Epidermal melanocyte (primary cell): ENCODE data around the gene SPPL3.
"Not testable (repeated sequence)": the region's sequence is repeated elsewhere in the genome, so short reads cannot be mapped to it uniquely, and the experiment has no call there.

Experiments
- DNase-seq: peaks from one replicate; pipeline ENCODE4 v3.0.0; 2011; ENCODE audit warnings: low spot score; ENCODE audit not compliant: insufficient read length

Gene SPPL3

DNA sequence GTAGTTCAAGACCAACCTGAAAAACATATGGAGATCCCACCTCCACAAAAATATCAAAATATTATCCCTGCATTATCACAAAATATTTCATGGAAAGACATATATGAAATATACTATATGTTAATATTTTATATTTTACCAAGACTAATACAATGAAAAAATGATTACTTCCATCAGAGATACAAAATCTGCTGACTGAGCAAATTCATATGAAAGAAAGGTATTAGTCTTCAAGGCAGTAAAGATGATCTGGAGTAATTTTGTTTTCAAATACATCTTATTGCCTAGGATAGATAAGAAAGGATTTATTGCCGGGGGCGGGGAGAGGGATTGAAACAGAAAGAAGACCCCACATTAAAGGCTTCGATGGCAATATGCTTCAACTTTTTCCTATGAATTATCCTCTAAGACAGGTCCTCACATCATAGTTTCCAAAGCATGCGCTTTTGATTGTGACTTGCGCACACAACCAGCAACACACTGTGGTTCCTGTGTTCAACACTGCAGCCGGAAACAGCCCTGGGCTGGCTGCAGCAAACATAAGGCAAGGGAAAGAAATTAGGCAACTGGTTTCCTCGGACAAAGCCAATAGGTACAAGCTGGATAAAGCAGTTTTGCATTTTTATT lies 83.2 kb downstream of the SPPL3 start:
- no peak for DNase-seq

- DNase-seq = peak; percentile 83
Observed at GRCh38 chr12:120818416-120818815, 85.7 kb downstream of the SPPL3 start.

- DNase-seq = no peak
Observed at GRCh38 chr12:120817559-120818330, 86.4 kb downstream of the SPPL3 start.

DNA sequence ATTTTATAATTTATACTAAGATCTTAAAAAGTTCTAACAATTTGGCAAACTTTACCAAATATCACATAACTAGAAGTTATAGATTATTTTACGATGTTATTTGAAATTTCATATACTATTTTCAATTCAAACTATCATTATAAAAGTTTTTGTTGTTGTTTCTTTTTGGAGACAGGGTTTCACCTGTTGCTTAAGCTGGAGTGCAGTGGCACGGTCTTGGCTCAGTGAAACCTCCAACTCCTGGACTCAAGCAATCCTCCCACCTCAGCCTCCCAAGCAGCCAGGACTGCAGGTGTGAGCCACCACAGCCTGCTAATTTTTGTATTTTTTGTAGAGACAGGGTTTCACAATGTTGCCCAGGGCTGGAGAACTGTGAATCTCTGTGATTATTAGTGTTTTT lies 87.8 kb downstream of the SPPL3 start:
- DNase-seq = no peak

- no peak for DNase-seq
Observed at GRCh38 chr12:120814903-120815429, 89.2 kb downstream of the SPPL3 start.

GRCh38 chr12:120814203-120814902 lies 89.8 kb downstream of the SPPL3 start:
- no peak for DNase-seq

DNA sequence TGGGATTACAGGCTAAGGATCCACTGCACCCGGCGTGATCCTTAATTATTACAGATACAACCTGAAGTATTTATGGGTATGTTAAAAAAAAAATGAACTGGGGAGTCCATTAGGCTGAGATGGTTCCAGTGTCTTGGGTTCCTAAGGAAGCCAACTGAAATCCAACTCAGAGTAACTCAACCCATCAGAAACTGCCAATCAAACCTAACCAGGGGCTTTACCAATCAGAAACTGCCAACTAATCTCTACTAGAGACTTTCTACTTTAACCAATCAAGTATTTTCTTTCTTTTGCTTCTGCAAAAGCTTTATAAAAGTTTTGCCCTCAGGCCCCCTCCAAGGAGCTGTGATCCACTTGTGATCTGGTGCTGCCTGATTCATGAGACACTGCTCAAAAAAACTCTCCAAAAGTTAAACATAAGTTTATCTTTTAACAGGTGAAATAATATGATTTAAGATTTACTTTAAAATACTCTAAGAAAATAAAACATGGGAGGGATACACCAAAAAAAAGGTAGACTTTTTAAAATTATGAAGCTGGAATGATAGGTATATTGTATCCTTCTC lies 90.5 kb downstream of the SPPL3 start:
- no peak for DNase-seq

GRCh38 chr12:120810021-120810420 lies 94.1 kb downstream of the SPPL3 start:
- no peak for DNase-seq

DNA sequence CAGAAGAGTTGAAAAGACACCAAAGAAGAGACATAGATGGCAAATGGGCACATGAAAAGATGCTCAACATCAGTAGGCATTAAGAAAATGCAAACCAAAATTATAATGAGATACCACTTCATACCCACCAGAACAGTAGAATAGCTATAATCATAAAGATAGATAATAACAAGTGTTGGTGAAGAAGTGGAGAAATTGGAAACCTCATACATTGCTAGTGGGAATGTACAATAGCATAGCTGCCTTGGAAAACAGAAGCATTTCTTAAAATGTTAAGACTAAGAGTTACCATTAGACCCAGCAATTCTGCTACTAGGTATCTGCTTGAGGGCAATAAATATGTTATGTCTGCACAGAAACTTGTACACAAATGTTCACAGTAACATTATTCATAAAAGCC lies 99.7 kb downstream of the SPPL3 start:
- DNase-seq = no peak

DNA sequence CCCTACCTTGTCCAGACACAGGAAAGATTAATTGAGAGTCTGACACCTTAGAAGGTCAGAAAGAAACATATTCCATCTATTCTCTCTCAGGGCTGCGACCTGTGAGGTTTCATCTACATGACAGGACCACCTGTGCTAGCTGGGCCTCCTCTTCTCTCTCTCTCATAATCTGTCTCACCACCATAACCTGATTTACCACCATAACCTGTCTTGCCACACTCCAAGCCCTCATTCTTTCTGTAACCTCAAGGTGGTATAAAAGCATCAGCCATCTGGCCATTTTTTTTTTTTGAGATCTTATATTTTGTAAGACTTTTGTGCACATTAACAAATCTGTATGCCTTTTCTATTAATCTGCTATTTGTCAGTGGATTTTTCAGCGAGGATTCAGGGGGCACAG lies 103.0 kb downstream of the SPPL3 start:
- DNase-seq = no peak

DNA sequence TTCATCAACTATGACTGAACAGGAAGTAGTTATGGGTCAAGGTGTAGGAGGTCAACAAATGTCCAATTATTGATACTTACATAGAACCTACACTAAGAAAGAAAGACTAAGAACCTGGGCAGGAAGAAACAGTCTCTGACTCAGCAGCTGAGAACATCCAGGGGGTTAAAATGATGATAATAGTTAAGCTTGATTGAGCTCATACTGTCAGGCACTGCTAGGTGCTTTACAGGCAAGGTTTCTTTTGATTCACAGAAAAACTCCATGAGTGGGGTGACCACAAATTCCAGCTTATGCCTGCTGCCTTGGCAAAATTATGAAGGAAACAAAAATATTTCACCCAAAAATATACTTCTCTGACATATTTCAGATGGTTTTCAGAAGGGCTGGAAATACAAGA lies 103.5 kb downstream of the SPPL3 start:
- DNase-seq = no peak

- no peak for DNase-seq
Observed at GRCh38 chr12:120799243-120800045, 104.7 kb downstream of the SPPL3 start.

DNA sequence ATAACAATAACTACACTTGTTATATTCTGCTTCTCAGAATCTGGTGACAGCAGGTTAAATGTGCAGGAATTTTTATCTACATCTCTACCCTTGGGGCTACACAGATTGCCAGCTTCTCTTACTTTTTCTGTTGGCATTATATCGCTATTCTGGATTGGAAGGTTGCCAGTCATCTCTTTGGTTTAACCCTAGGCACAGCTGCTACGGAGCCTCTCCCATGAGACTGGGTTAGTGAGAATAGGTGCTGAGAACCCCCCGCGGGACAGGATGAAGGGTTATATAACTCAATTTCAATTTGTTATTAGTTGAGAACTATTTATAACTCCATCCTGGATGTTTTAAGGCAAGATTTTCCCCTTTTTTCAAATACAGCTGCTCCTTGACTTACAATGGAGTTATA lies 105.5 kb downstream of the SPPL3 start:
- DNase-seq = no peak

GRCh38 chr12:120797677-120798642 lies 106.2 kb downstream of the SPPL3 start:
- no peak for DNase-seq

DNA sequence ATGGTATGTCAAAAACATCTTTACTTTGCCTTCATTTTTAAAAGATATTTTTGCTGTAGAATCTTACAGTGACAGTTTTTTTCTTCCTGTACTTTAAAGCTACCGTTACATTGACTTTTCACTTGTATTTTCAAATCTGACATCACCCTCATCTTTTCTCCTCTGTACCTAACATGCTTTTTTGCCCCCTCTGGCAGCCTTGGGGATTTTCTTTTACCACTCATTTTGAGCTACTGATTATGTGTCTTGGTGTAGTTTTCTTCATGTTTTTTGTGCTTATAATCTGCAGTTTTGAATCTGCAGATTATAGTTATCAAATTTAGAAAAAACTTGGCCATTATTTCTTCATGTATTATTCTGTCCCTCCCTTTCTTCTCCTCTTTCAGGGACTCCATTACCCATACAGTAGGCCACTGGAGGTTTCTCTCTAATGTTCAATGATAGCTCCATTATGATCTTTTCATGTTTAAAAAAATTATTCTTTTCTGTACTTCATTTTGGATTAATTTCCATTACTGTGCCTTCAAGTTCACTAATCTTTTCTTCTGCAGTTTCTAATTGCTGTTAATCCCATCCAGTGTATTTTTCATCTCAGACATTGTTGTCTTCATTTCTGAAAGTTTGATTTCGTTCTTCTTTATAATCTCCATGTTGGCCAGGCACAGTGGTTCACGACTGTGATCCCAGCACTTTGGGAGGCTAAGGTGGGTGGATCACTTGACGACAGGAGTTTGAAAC lies 108.5 kb downstream of the SPPL3 start:
- no peak for DNase-seq

- DNase-seq = no peak
Observed at GRCh38 chr12:120793357-120793756, 110.8 kb downstream of the SPPL3 start.

DNA sequence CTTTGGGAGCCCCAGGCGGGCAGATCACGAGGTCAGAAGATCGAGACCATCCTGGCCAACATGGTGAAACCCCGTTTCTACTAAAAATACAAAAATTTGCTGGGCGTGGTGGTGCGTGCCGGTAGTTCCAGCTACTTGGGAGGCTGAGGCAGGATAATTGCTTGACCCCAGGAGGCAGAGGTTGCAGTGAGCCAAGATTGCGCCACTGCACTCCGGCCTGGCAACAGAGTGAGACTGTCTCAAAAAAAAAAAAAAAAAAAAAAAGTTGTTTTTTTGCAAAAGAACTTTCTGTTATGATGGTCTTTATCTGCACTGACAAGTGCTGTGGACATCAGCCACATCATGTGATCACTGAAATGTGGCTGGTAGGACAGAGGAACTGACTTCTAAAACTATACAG lies 111.7 kb downstream of the SPPL3 start:
- not testable (repeated sequence) for DNase-seq

DNA sequence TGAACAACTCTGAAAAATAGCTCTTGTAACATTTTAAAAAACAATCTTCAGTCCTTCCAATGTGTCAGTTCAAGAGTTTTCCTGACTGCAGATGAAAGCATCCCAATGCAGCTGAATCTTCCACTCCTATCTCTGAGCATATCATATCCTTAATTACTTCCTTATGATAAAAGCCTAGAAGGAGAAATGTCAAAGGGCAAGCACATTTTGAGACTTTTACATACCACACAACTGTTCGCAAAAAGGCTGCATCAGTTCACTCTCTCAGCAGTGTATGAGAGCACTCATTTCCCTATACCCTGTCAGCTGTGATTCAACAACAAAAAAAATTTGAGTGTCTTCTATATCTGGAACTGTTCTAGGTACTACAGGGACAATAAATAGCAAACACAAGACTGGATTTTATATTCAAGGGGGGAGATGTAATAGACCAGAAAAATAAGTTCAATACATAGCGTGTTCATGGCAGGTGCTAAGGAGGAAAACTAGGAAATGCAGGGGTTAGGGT lies 112.4 kb downstream of the SPPL3 start:
- DNase-seq = no peak

- no peak for DNase-seq
Observed at GRCh38 chr12:120790114-120790513, 114.0 kb downstream of the SPPL3 start.
